Ovary (tissue), 9 donors: ENCODE data around the gene DOCK4. TPM values are rescaled to one million over a fixed set of nuclear protein-coding genes. Genes with fewer than 3 reads are reported as not detected.

ENCODE experiments used
- DNase-seq, 5 donors: peaks; one replicate each; pipeline ENCODE4 v3.0.0-alpha.2; 2019 to 2020
- H3K27ac ChIP-seq, 2 donors: fragments of 200-600 bp; one replicate each; pipeline versions ENCODE4 v1.5.1 to v1.8.0; 2019 to 2022
- H3K27me3 ChIP-seq: fragments of 200-600 bp; one replicate; pipeline ENCODE4 v1.8.0; 2022
- H3K36me3 ChIP-seq: fragments of 200-600 bp; sonication (generic); one replicate; pipeline ENCODE4 v1.5.1; 2019
- H3K4me1 ChIP-seq: one replicate; pipeline ENCODE4 v1.8.1; 2013; ENCODE audit warnings: mild to moderate bottlenecking, moderate library complexity; ENCODE audit not compliant: insufficient read depth
- H3K4me3 ChIP-seq: fragments of 200-600 bp; sonication (generic); one replicate; pipeline ENCODE4 v1.5.1; 2017
- H3K9me3 ChIP-seq, 2 donors: fragments of 200-600 bp in 1 of 2; sonication (generic) in 1 of 2; one replicate each; pipeline versions ENCODE4 v1.5.1 to v1.8.1; 2013 to 2019; ENCODE audit warnings: mild to moderate bottlenecking in 1 of 2, moderate library complexity in 1 of 2
- EP300 ChIP-seq: sonication (generic); formaldehyde crosslinking; IDR thresholded peaks from one replicate; pipeline ENCODE4 v1.6.1; 2017; ENCODE audit warnings: antibody characterized with exemption
- POLR2A ChIP-seq: fragments of 450-650 bp; IDR thresholded peaks from one replicate; pipeline ENCODE4 v1.6.1; 2017; ENCODE audit warnings: antibody characterized with exemption, mild to moderate bottlenecking, moderate library complexity
- WGBS, 3 donors: extraction: QIAGEN DNeasy Blood & Tissue Kit in 1 of 3; methylation state at CpG; one replicate each; pipeline versions ENCODE4 v1.1.5 to v1.1.7; 2013 to 2017; 5-methylcytosine and 5-hydroxymethylcytosine counted together
- intact Hi-C, 4 donors: fragments of 100-400 bp; cut with DNase I; formaldehyde crosslinking; loops; one replicate each; pipeline versions ENCODE4 v1.11.0 to v1.15.1; 2022 to 2023
- polyA plus RNA-seq, 2 donors: library from polyadenylated mRNA; stranded (reverse); fragments of 200-250 nt in 1 of 2; fragments of 350-450 nt in 1 of 2; fragmentation: Illumina TruSeq in 1 of 2; extraction: RNeasy Lipid Tissue Mini Kit (QIAGEN cat#74804) in 1 of 2; gene quantifications; one replicate each; pipeline ENCODE4 v1.2.3, GENCODE V29; 2013 to 2014
- total RNA-seq, 7 donors: library from RNA; depleted of rRNA in 2 of 7; stranded (reverse); fragments of >200 nt in 2 of 7; fragmentation: NEBNext Ultra II Directional in 3 of 7; extraction: Animal tissue kit (Norgen Biotek cat#: 25700) in 3 of 7; gene quantifications; one replicate each; pipeline versions ENCODE4 v1.1.0 to v1.2.4, GENCODE V29; 2016 to 2023
- TF ChIP-seq, protein P1 (sequence below), 3 donors: fragments of 450-650 bp in 2 of 3; fragments of 200-600 bp in 1 of 3; IDR thresholded peaks; one replicate each; pipeline versions ENCODE4 v1.5.1 to v1.8.0; 2016 to 2022; ENCODE audit warnings: antibody characterized with exemption in 3 of 3, mild to moderate bottlenecking in 1 of 3
- donor health status: DM: no; HTN: no; CAD: no; lungs with moderate emphysema.
- donor health status: DM: no; HTN: no; CAD: no.
- donor health status: Bipolar disorder and iron deficiency.
- donor health status: DM: yes; HTN: yes; CAD: no.
- donor health status: DM: no; HTN: no; CAD: no.
- donor health status: DM: yes; HTN: yes; CAD: no.

The DOCK4 gene
- total and polyA plus RNA-seq, 9 donors, result 9.5 to 39.7 (median 27.3) TPM

DNA sequence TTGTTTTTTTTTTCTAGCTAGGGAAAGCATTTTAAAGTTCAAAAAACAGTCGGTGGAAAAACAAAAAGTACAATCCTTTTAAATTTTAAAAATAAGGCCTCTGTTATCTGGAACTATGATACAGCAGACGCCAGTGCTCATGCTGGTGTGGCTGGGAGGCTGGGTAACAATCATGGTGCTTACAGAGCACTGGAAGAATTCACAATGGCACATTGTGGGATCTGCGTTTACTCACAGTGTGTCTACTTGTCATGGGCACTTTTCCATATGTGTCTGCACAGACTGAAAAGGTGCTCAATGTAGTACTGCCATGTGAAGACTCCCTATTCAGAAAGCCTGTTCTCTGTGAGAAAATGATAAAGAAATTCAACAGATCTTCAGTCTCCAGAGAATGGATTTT is 365.7 kb downstream of the DOCK4 start:
- DNase-seq, result no peak
- H3K36me3 ChIP-seq, result no peaks in the 10 kb centered on the region
- TF ChIP-seq EP300, result no peak
- TF ChIP-seq, protein P1, sequence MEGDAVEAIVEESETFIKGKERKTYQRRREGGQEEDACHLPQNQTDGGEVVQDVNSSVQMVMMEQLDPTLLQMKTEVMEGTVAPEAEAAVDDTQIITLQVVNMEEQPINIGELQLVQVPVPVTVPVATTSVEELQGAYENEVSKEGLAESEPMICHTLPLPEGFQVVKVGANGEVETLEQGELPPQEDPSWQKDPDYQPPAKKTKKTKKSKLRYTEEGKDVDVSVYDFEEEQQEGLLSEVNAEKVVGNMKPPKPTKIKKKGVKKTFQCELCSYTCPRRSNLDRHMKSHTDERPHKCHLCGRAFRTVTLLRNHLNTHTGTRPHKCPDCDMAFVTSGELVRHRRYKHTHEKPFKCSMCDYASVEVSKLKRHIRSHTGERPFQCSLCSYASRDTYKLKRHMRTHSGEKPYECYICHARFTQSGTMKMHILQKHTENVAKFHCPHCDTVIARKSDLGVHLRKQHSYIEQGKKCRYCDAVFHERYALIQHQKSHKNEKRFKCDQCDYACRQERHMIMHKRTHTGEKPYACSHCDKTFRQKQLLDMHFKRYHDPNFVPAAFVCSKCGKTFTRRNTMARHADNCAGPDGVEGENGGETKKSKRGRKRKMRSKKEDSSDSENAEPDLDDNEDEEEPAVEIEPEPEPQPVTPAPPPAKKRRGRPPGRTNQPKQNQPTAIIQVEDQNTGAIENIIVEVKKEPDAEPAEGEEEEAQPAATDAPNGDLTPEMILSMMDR (IDR thresholded peaks at IDR 0.05), result no peak
- TF ChIP-seq POLR2A, result no peak
- intact Hi-C loops, result no loop called here
- H3K27ac ChIP-seq, result no peak overlapping the region
- no peaks in the 10 kb centered on the region for H3K9me3 ChIP-seq
- 25 to 58% (median 31%) methylated on average over 3 of the region's 3 CpGs for WGBS, 3 donors
- H3K27me3 ChIP-seq, result no peaks in the 10 kb centered on the region
- no peak overlapping the region for H3K4me3 ChIP-seq
- no peaks in the 10 kb centered on the region for H3K4me1 ChIP-seq

DNA sequence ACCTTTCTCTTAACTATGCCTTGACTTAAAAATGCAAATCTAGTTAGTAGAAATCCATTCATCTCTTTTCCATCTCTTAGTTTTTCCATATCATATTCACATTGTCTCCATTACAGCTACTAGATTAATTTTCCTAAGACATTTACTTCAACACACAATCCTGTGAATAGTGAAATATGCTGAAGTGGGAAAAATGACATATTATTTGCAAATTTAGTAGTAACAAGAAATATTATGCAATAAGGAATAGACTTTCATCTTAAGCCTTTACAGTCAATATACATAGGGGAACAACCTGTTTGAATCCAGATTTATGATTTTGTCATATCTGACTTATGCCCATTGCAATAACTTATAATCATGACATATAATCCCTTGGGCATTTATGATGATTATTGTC is 366.9 kb downstream of the DOCK4 start:
- H3K27ac ChIP-seq, result no peak overlapping the region
- no peaks in the 10 kb centered on the region for H3K9me3 ChIP-seq
- no peaks in the 10 kb centered on the region for H3K27me3 ChIP-seq
- intact Hi-C loops, result no loop called here
- H3K4me3 ChIP-seq, result no peak overlapping the region
- no peaks in the 10 kb centered on the region for H3K36me3 ChIP-seq
- TF ChIP-seq EP300 (no peak), POLR2A (no peak)
- TF ChIP-seq, protein P1 (IDR thresholded peaks at IDR 0.05), result no peak
- DNase-seq, result no peak
- H3K4me1 ChIP-seq, result no peaks in the 10 kb centered on the region

DNA sequence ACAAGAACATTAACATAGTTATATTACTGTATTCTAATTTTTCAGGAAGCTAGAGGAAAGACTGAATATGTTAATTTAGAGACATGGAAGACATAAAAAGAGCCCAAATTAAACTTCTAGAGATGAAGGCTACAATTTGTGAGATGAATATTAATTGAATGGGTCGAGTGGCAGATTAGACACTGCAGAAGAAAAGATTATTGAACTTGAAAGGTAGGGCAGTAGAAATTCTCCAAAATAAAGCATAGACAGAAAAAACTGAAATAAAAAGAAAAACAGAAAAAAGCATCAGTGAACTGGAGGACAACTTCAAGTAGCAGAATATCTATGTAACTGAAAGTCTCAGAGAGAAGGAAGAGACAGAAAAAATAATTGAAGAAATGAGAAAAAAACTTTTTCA is 369.6 kb downstream of the DOCK4 start:
- no peak overlapping the region for H3K4me3 ChIP-seq
- DNase-seq, result no peak
- intact Hi-C loops, result no loop called here
- H3K9me3 ChIP-seq, result no peaks in the 10 kb centered on the region
- 95 to 96% (median 95%) methylated on average over 1 of the region's 1 CpG for WGBS, 3 donors
- H3K27me3 ChIP-seq, result no peaks in the 10 kb centered on the region
- TF ChIP-seq EP300 (no peak), POLR2A (no peak)
- TF ChIP-seq, protein P1 (IDR thresholded peaks at IDR 0.05), result no peak
- H3K27ac ChIP-seq, result no peak overlapping the region
- no peaks in the 10 kb centered on the region for H3K36me3 ChIP-seq
- H3K4me1 ChIP-seq, result no peaks in the 10 kb centered on the region

DNA sequence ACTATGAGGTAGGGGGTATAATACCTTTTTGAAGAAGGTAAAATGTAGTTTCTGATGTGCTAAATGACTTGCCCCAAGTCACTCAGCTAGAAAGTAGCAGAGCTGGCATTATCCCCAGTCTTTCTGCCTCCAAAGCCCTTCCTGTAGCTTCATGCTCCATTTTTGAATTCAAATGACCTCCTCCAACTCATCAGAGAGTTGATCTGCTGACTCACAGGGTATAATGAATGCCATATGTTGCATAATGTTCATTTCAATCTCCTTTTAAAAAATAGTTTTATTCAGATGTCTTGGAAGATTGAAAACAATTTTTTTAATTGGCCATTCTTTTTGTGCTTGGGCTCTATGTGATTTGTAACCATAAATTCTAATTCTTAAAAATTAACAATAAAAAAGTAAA is 371.1 kb downstream of the DOCK4 start:
- no peak for TF ChIP-seq POLR2A
- no peak for TF ChIP-seq EP300
- TF ChIP-seq, protein P1 (IDR thresholded peaks at IDR 0.05), result no peak
- no peak overlapping the region for H3K4me3 ChIP-seq
- no peaks in the 10 kb centered on the region for H3K27me3 ChIP-seq
- H3K4me1 ChIP-seq, result no peaks in the 10 kb centered on the region
- no peak for DNase-seq
- intact Hi-C loops, result no loop called here
- no peaks in the 10 kb centered on the region for H3K9me3 ChIP-seq
- no peak overlapping the region for H3K27ac ChIP-seq
- no peaks in the 10 kb centered on the region for H3K36me3 ChIP-seq

DNA sequence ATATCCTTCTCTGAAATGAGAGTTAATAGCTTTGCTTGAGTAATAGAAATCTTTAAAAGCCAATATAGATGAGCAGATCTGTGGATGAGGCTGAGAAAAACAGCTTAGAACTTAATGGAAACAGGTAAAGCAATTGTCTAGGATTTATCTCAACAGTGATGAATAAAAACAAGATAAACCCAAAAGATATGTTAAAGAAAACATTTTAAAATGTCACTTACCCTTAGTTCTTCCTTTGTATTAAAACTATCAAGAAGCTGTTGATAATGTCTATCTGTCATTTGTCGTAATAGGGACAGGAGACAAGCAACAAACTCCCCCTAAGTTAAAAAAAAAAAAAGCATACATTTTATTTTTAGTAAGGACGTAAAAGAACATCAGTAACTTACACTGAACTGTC is 371.8 kb downstream of the DOCK4 start:
- intact Hi-C loops, result no loop called here
- 89 to 94% (median 93%) methylated on average over 2 of the region's 2 CpGs for WGBS, 3 donors
- no peaks in the 10 kb centered on the region for H3K27me3 ChIP-seq
- no peaks in the 10 kb centered on the region for H3K4me1 ChIP-seq
- no peak overlapping the region for H3K27ac ChIP-seq
- DNase-seq, result no peak
- H3K9me3 ChIP-seq, result no peaks in the 10 kb centered on the region
- H3K36me3 ChIP-seq, result no peaks in the 10 kb centered on the region
- H3K4me3 ChIP-seq, result no peak overlapping the region
- TF ChIP-seq POLR2A (no peak), EP300 (no peak)
- TF ChIP-seq, protein P1 (IDR thresholded peaks at IDR 0.05), result no peak
